Fibroblast of the aortic adventitia (primary cell): ENCODE results near the gene RPL13. TPM values are rescaled to one million over a fixed set of nuclear protein-coding genes. Genes with fewer than 3 reads are reported as not detected.
A peak's percentile ranks its signal among the peaks of the same experiment; 100 is the strongest.

ENCODE experiments used
- DNase-seq: peaks from one replicate; pipeline ENCODE4 v3.0.0-alpha.2; 2010; ENCODE audit warnings: low read depth
- H3K4me3 ChIP-seq: 2 replicates; pipeline ENCODE4 v1.5.1; 2011; ENCODE audit warnings: low read depth, mild to moderate bottlenecking, control low read depth, low read length, moderate library complexity
- CTCF ChIP-seq: IDR thresholded peaks from 2 replicates; pipeline ENCODE4 v1.5.1; 2011; ENCODE audit warnings: mild to moderate bottlenecking, low read length, control low read depth, inconsistent platforms; ENCODE audit not compliant: insufficient read depth
- total RNA-seq: library from RNA; depleted of rRNA; stranded (reverse); fragments of >200 nt; gene quantifications from 2 replicates; pipeline ENCODE4 v1.2.3, GENCODE V29; 2012; ENCODE audit warnings: low replicate concordance

The RPL13 gene
- total RNA-seq, 1 donor, result 3,366 TPM

GRCh38 chr16:89554343-89554742 is 6.1 kb upstream of the RPL13 start:
- TF ChIP-seq CTCF, result no peak
- no peak overlapping the region for H3K4me3 ChIP-seq

DNA sequence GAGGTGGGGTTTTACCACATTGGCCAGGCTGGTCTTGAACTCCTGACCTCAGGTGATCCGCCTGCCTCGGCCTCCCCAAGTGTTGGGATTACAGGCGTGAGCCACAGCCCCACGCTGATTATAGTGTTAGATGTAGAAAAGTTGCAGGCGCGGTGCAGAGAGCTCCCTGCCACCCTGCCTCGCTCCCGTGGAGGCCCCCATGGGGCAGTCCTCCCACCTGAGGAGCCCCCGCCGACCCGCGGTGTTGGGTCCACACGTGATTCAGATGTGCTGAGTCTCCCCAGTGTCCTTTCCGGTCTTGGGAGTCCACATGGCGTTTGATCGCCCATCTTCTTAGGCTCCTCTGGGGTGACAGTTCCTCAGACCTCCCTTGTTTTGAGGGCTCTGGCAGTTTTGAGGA is 5.2 kb upstream of the RPL13 start:
- H3K4me3 ChIP-seq, result no peak overlapping the region
- TF ChIP-seq CTCF, result no peak
- DNase-seq, result no peak

More at GRCh38 chr16:89554343-89554742, 6.1 kb upstream of the RPL13 start:
- DNase-seq, result no peak

GRCh38 chr16:89555780-89556179 is 4.7 kb upstream of the RPL13 start:
- no peak overlapping the region for H3K4me3 ChIP-seq
- no peak for TF ChIP-seq CTCF
- no peak for DNase-seq

GRCh38 chr16:89556750-89557689 is 3.5 kb upstream of the RPL13 start:
- DNase-seq, result peak; percentile 68
- H3K4me3 ChIP-seq, result no peak overlapping the region
- TF ChIP-seq CTCF, result peak; percentile 87

GRCh38 chr16:89557690-89558490 is 2.6 kb upstream of the RPL13 start:
- no peak for TF ChIP-seq CTCF
- DNase-seq, result no peak
- H3K4me3 ChIP-seq, result no peak overlapping the region

GRCh38 chr16:89561142-89561883 is 831 bp downstream of the RPL13 start:
- peak overlapping the region; percentile 89 for H3K4me3 ChIP-seq
- no peak for DNase-seq
- TF ChIP-seq CTCF, result no peak
